HCT116 (cell line): Measurements from ENCODE around the gene DENND1A. TPM values are rescaled to one million over a fixed set of nuclear protein-coding genes. Genes with fewer than 3 reads are reported as not detected.

Source experiments
- ATAC-seq: fragments of 200-7000 bp; cut with Tn5 transposase; 2 replicates; pipeline ENCODE4 v1.9.1; 2020; ENCODE audit warnings: mild to moderate bottlenecking, moderate library complexity
- BruUV-seq: library from RNA; stranded (reverse); fragments of 400-500 nt; replicated peaks from 2 replicates; lab custom pipeline; 2021; lab: Mats Ljungman, UMichigan
- CTCF ChIA-PET: fragments of 300-600 bp; sonication (Branson Sonifier 250); formaldehyde crosslinking; loops from one replicate; lab custom pipeline; 2021; ENCODE audit warnings: antibody characterized with exemption; lab: Charles Lee
- POLR2A ChIA-PET: fragments of 300-600, 350-600 bp; sonication (Branson Sonifier 250); formaldehyde crosslinking; loops from one replicate; lab custom pipeline; 2021; ENCODE audit warnings: antibody characterized with exemption; lab: Charles Lee
- RAD21 ChIA-PET, 2 experiments: fragments of 300-600 bp; sonication (Branson Sonifier 250); formaldehyde crosslinking; loops; one replicate each; lab custom pipeline; 2023; ENCODE audit warnings: low total read pairs in 2 of 2; ENCODE audit not compliant: uncharacterized antibody in 2 of 2, unreplicated experiment in 2 of 2, low non-redundant PET in 1 of 2; lab: Charles Lee
- DNase-seq: peaks from one replicate; pipeline ENCODE4 v3.0.0-alpha.2; 2010; ENCODE audit warnings: low read depth, low spot score
- H2AFZ ChIP-seq: fragments of 200-600 bp; shearing (Covaris generic), sonication (generic); 2 replicates; pipeline ENCODE4 v1.6.1; 2017; ENCODE audit warnings: low read depth, mixed run types, mixed read lengths, antibody characterized with exemption, low read length; ENCODE audit not compliant: poor library complexity, severe bottlenecking
- H3K27ac ChIP-seq: 2 replicates; pipeline ENCODE4 v1.5.1; 2012; ENCODE audit warnings: low read depth, low read length
- H3K27me3 ChIP-seq: fragments of 200-600 bp; sonication (generic); 2 replicates; pipeline ENCODE4 v1.6.1; 2016; ENCODE audit warnings: mixed run types, low read length, mixed read lengths; ENCODE audit not compliant: insufficient read depth
- H3K36me3 ChIP-seq, 2 experiments: fragments of 200-500 bp in 1 of 2; fragments of 200-600 bp in 1 of 2; sonication (Bioruptor generic) in 1 of 2; sonication (generic) in 1 of 2; 2 replicates each; pipeline versions ENCODE4 v1.5.1 to v1.6.1; 2014 to 2016; ENCODE audit warnings: low read length in 2 of 2, inconsistent platforms in 1 of 2, mixed read lengths in 1 of 2, mixed run types in 1 of 2; ENCODE audit not compliant: insufficient read depth in 2 of 2, control insufficient read depth in 1 of 2
- H3K4me1 ChIP-seq, 2 experiments: fragments of 200-600 bp in 1 of 2; sonication (generic) in 1 of 2; 2 replicates each; pipeline versions ENCODE4 v1.5.1 to v1.6.1; 2012 to 2017; ENCODE audit warnings: low read length in 2 of 2, inconsistent platforms in 1 of 2, mild to moderate bottlenecking in 1 of 2, mixed read lengths in 1 of 2, mixed run types in 1 of 2, moderate library complexity in 1 of 2; ENCODE audit not compliant: insufficient read depth in 2 of 2, control insufficient read depth in 1 of 2
- H3K4me2 ChIP-seq: fragments of 200-600 bp; sonication (generic); 2 replicates; pipeline ENCODE4 v1.6.1; 2017; ENCODE audit warnings: mixed run types, low read length, mixed read lengths
- H3K4me3 ChIP-seq, 2 experiments: fragments of 200-600 bp in 1 of 2; sonication (generic) in 1 of 2; replicated peaks in 1 of 2; 2 replicates each; pipeline ENCODE4 v1.5.1; 2011 to 2016; ENCODE audit warnings: low read length in 2 of 2, control low read depth in 1 of 2, low read depth in 1 of 2, mild to moderate bottlenecking in 1 of 2, mixed read lengths in 1 of 2, mixed run types in 1 of 2
- H3K79me2 ChIP-seq: fragments of 200-600 bp; sonication (generic); 2 replicates; pipeline ENCODE4 v1.6.1; 2017; ENCODE audit warnings: mild to moderate bottlenecking, mixed run types, low read length, moderate library complexity, mixed read lengths; ENCODE audit not compliant: insufficient read depth
- H3K9ac ChIP-seq: fragments of 200-600 bp; sonication (generic); 2 replicates; pipeline ENCODE4 v1.6.1; 2016; ENCODE audit warnings: low read length, mixed read lengths
- H3K9me2 ChIP-seq: fragments of 200-600 bp; sonication (generic), shearing (Covaris generic); 2 replicates; pipeline ENCODE4 v1.6.1; 2017; ENCODE audit warnings: mixed run types, mild to moderate bottlenecking, moderate library complexity; ENCODE audit not compliant: insufficient read depth
- H3K9me3 ChIP-seq, 2 experiments: fragments of 200-500 bp in 1 of 2; fragments of 200-600 bp in 1 of 2; sonication (Bioruptor generic) in 1 of 2; sonication (generic) in 1 of 2; 2 replicates each; pipeline ENCODE4 v1.6.1; 2014 to 2017; ENCODE audit warnings: low read length in 2 of 2, mixed read lengths in 2 of 2, inconsistent platforms in 1 of 2, low read depth in 1 of 2, mild to moderate bottlenecking in 1 of 2, mixed run types in 1 of 2, moderate library complexity in 1 of 2; ENCODE audit not compliant: control insufficient read depth in 1 of 2, insufficient read depth in 1 of 2
- H4K20me1 ChIP-seq: fragments of 200-600 bp; sonication (generic), shearing (Covaris generic); 2 replicates; pipeline ENCODE4 v1.6.1; 2017; ENCODE audit warnings: mixed run types, mild to moderate bottlenecking, moderate library complexity; ENCODE audit not compliant: insufficient read depth
- CBX3 ChIP-seq: IDR thresholded peaks from 2 replicates; pipeline ENCODE4 v1.6.1; 2012; ENCODE audit warnings: low read depth
- EGR1 ChIP-seq: IDR thresholded peaks from 2 replicates; pipeline ENCODE4 v1.6.1; 2012; ENCODE audit warnings: low read depth
- ELF1 ChIP-seq: IDR thresholded peaks from 2 replicates; pipeline ENCODE4 v1.6.1; 2012; ENCODE audit warnings: low read depth, borderline replicate concordance
- EZH2 ChIP-seq: fragments of 200-600 bp; sonication (generic); IDR thresholded peaks from 2 replicates; pipeline ENCODE4 v1.6.1; 2017; ENCODE audit warnings: antibody characterized with exemption, mixed run types
- EZH2phosphoT487 ChIP-seq: fragments of 200-600 bp; IDR thresholded peaks from 2 replicates; pipeline ENCODE4 v1.6.1; 2018; ENCODE audit warnings: antibody characterized with exemption, borderline replicate concordance
- JUND ChIP-seq: IDR thresholded peaks from 2 replicates; pipeline ENCODE4 v1.6.1; 2012
- POLR2AphosphoS5 ChIP-seq: IDR thresholded peaks from 2 replicates; pipeline ENCODE4 v1.6.1; 2011; ENCODE audit warnings: mild to moderate bottlenecking, low read depth, low read length, moderate library complexity
- RAD21 ChIP-seq: IDR thresholded peaks from 2 replicates; pipeline ENCODE4 v1.6.1; 2012; ENCODE audit warnings: low read depth, mild to moderate bottlenecking
- SP1 ChIP-seq: IDR thresholded peaks from 2 replicates; pipeline ENCODE4 v1.6.1; 2012; ENCODE audit warnings: low read depth
- YY1 ChIP-seq: IDR thresholded peaks from 2 replicates; pipeline ENCODE4 v1.6.1; 2011; ENCODE audit warnings: low read length, low read depth, moderate library complexity, mild to moderate bottlenecking; ENCODE audit not compliant: insufficient replicate concordance; ENCODE audit errors: extremely low read depth
- intact Hi-C: fragments of 100-400 bp; cut with micrococcal nuclease; formaldehyde crosslinking; loops from 2 replicates; pipeline ENCODE4 v1.10.0; 2022
- total RNA-seq: library from RNA; stranded (reverse); gene quantifications from one replicate; pipeline ENCODE4 v1.2.1, GENCODE V29; 2021; ENCODE audit not compliant: unreplicated experiment
- TF ChIP-seq, protein P1 (sequence below): IDR thresholded peaks from 2 replicates; pipeline ENCODE4 v1.6.1; 2012
- TF ChIP-seq, protein P2 (sequence below), 3 experiments: fragments of 200-600 bp in 1 of 3; sonication (generic) in 1 of 3; IDR thresholded peaks in 2 of 3; conservative IDR thresholded peaks in 1 of 3; 2 replicates each; pipeline ENCODE4 v1.5.1; 2012 to 2017; ENCODE audit warnings: low read depth in 2 of 3, low read length in 2 of 3, antibody characterized with exemption in 1 of 3, borderline replicate concordance in 1 of 3, control low read depth in 1 of 3, mild to moderate bottlenecking in 1 of 3, mixed read lengths in 1 of 3, mixed run types in 1 of 3, moderate library complexity in 1 of 3; ENCODE audit not compliant: insufficient read depth in 1 of 3

The DENND1A gene
- total RNA-seq, 1 experiment from 2014 or later, result 33.0 TPM

DNA sequence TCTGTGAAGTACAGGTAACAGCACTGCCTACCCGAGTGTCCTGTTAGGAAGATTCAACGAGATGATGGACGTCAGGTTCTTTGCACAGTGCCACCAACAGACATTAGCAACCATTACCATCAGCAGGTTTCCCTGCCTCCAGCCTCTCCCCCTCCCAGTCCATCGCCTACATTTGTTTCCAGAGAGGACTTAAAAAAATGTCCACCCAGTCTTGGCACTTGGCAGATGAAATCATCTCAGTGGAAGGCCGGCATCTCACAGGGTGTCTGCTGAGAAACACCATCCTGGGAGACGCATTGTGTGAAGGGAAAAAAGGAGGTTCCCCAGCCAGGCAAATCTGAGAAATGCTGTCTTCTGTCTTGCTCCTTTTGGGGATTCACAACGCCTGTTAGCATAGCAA lies 515.7 kb downstream of the DENND1A start:
- RAD21 ChIA-PET, result no interaction called here
- no peaks in the 10 kb centered on the region for H3K79me2 ChIP-seq

DNA sequence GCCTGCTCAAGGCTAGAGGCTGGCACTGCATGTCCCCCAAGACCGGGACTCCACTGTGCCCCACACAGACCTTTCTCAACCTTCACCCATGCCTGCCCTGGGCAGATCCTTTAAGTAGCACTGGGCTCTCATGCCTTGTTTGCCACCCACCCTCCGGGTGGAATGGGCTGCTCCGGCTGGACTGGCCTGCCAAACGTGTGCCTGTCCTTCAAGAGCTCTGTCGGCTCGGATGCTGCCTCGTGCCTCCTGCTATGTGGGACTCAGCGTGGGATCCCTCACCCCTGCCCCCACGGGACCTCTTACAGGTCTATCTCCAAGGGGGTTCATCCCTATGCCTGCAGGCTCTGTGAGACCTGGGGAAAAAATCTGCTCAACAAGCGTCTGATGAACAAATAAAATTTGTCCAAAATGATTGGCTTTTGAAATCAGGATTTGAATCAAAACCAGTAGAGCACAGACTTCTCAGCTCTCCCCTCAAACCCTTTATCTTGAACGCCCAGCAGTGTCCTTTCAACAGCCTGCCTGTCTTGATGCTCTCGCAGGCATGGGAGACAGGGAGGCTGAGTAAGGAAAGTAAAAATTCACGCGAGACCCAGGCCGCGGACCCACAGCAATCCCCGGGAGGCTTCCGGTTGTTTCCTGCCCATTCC lies 517.6 kb downstream of the DENND1A start:
- Histone ChIP-seq H2AFZ (no peak overlapping the region), H3K27me3 (no peaks in the 10 kb centered on the region), H3K4me1 (no peaks in the 10 kb centered on the region), H3K9me2 (no peaks in the 10 kb centered on the region), H3K27ac (no peak overlapping the region), H3K9me3 (no peaks in the 10 kb centered on the region), H4K20me1 (no peaks in the 10 kb centered on the region), H3K4me3 (no peak overlapping the region), H3K4me2 (no peak overlapping the region), H3K79me2 (no peaks in the 10 kb centered on the region), H3K9ac (no peak overlapping the region), H3K36me3 (no peaks in the 10 kb centered on the region)
- BruUV-seq, result no TSS peak
- POLR2A ChIA-PET, result no interaction called here
- RAD21 ChIA-PET, result no interaction called here
- DNase-seq, result no peak
- ATAC-seq, result no peak
- TF ChIP-seq, protein P1, sequence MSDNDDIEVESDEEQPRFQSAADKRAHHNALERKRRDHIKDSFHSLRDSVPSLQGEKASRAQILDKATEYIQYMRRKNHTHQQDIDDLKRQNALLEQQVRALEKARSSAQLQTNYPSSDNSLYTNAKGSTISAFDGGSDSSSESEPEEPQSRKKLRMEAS, result no peak
- TF ChIP-seq ELF1, result no peak
- TF ChIP-seq EZH2phosphoT487, result no peak
- TF ChIP-seq RAD21, result no peak
- TF ChIP-seq POLR2AphosphoS5, result no peak
- no peak for TF ChIP-seq YY1
- TF ChIP-seq SP1, result no peak
- TF ChIP-seq, protein P2, sequence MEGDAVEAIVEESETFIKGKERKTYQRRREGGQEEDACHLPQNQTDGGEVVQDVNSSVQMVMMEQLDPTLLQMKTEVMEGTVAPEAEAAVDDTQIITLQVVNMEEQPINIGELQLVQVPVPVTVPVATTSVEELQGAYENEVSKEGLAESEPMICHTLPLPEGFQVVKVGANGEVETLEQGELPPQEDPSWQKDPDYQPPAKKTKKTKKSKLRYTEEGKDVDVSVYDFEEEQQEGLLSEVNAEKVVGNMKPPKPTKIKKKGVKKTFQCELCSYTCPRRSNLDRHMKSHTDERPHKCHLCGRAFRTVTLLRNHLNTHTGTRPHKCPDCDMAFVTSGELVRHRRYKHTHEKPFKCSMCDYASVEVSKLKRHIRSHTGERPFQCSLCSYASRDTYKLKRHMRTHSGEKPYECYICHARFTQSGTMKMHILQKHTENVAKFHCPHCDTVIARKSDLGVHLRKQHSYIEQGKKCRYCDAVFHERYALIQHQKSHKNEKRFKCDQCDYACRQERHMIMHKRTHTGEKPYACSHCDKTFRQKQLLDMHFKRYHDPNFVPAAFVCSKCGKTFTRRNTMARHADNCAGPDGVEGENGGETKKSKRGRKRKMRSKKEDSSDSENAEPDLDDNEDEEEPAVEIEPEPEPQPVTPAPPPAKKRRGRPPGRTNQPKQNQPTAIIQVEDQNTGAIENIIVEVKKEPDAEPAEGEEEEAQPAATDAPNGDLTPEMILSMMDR (IDR thresholded peaks at IDR 0.05 in 2 of 3, conservative IDR thresholded peaks at IDR 0.05 in 1 of 3; ENCODE audit: borderline replicate concordance in 1 of 3, insufficient read depth in 1 of 3, low read depth in 2 of 3, low read length in 2 of 3), result no peak
- TF ChIP-seq CBX3, result no peak
- TF ChIP-seq EZH2, result no peak
- TF ChIP-seq EGR1, result no peak
- intact Hi-C loops, result no loop called here
- CTCF ChIA-PET, result no interaction called here

More for the DNA sequence above, 515.7 kb downstream of the DENND1A start:
- Histone ChIP-seq H3K9ac (no peak overlapping the region), H3K36me3 (no peaks in the 10 kb centered on the region), H3K9me2 (no peaks in the 10 kb centered on the region), H2AFZ (no peak overlapping the region), H3K27me3 (no peaks in the 10 kb centered on the region), H3K9me3 (no peaks in the 10 kb centered on the region), H3K4me3 (no peak overlapping the region)
- ATAC-seq, result no peak
- POLR2A ChIA-PET, result no interaction called here
- TF ChIP-seq SP1 (no peak), JUND (no peak)
- TF ChIP-seq, all 23 proteins: peak for 0
- no peak for DNase-seq
- intact Hi-C loops, result no loop called here
- Histone ChIP-seq H3K4me2 (no peak overlapping the region), H3K4me1 (no peaks in the 10 kb centered on the region), H4K20me1 (no peaks in the 10 kb centered on the region), H3K27ac (no peak overlapping the region)
- CTCF ChIA-PET, result no interaction called here
- no TSS peak for BruUV-seq
